ENCODE measurements around the gene DPY19L1.

DNA sequence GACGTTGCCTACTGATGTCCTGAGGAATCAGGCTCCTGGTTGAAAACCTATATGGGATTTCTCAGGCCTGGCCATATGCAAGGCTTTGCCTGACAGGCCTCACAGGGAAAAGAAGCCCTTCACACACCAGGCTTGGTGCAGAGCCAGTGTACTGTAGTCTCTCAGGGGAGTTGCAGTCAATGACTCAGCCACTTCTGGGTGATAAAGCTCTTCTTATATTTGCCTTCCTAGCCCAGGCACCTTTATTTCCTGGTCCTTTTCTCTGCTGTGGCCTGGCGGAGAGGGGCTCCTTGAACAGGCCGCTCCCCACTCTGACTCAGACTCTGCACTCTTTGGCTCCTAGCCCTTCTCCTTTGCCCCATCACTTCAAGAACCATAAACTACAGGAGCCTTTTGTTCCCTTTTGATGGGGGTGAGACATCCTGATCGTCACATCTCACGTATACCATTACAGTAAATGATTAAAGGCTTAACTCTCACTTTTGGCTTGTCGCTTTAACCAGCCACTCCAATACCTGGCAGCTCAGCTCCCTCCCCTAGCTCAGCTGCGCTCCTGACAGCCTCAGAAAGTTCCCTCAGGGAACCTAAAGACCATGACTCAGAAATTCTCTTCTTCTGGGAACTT lies 33.5 kb downstream of the DPY19L1 start:
- TF ChIP-seq CTCF (IDR thresholded peaks at IDR 0.05) (no peak), POLR2A (IDR thresholded peaks at IDR 0.05) (no peak), POLR2AphosphoS5 (IDR thresholded peaks at IDR 0.05) (peak in 2 of 3 donors; percentile 44 to 77), EP300 (IDR thresholded peaks at IDR 0.05) (no peak)
